HG02642 (cell line): ENCODE results near the gene TAB3.
A peak's percentile ranks its signal among the peaks of the same experiment; 100 is the strongest.
"Not testable (repeated sequence)": the region's sequence is repeated elsewhere in the genome, so short reads cannot be mapped to it uniquely, and the experiment has no call there.

Source experiments
- ATAC-seq: cut with Tn5 transposase; IDR thresholded peaks from one replicate; pipeline ENCODE4 v1.9.1; 2021; ENCODE audit warnings: mild to moderate bottlenecking; ENCODE audit not compliant: unreplicated experiment, poor library complexity

Gene TAB3

GRCh38 chrX:30824275-30824674 is 64.8 kb downstream of the TAB3 start:
- no peak for ATAC-seq

GRCh38 chrX:30822764-30823163 is 66.3 kb downstream of the TAB3 start:
- ATAC-seq = no peak

DNA sequence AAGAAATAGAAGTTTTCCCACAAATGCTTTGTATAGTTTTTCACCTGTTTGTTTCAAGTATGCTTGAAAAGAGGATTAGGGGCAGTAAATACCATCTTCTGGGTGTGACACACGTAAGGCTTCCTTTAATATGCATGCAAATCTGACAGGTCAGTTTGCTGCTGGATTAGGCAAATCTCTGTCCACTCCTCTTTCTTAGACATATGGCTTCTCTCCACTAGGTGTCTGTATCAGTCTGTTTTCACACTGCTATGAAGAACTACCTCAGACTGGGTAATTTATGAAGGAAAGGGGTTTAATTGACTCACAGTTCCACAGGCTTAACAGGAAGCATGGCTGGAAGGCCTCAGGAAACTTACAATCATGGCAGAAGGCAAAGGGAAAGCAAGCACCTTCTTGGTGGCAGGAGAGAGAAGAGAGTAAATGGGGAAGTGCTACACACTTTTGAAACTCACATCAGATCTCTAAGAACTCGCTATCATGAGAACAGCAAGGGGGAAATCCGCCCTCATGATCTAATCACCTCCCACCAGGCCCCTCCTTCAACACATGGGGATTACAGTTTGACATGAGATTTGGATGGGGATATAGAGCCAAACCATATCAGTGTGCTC is 66.9 kb downstream of the TAB3 start:
- peak; percentile 85 for ATAC-seq

- ATAC-seq = no peak
Observed at GRCh38 chrX:30821116-30821515, 67.9 kb downstream of the TAB3 start.

GRCh38 chrX:30819080-30819479 is 70.0 kb downstream of the TAB3 start:
- no peak for ATAC-seq

GRCh38 chrX:30816079-30816478 is 73.0 kb downstream of the TAB3 start:
- ATAC-seq = no peak

DNA sequence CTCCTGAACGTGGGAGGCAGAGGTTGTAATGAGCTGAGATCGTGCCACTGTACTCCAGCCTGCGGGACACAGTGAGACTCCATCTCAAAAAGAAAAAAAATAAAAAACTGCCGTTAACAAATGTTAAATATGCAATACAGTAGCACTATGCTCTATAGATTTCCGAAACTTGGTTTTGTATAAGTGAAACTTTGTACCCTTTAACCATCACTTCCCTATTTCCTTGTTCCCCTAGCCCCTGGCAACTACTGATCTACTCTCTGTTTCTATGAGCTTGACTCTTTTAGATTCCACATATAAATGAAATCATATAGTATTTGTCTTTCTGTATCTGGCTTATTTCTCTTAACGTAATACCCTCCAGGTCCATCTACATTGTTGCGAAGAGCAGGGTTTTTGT is 74.1 kb downstream of the TAB3 start:
- ATAC-seq = no peak

DNA sequence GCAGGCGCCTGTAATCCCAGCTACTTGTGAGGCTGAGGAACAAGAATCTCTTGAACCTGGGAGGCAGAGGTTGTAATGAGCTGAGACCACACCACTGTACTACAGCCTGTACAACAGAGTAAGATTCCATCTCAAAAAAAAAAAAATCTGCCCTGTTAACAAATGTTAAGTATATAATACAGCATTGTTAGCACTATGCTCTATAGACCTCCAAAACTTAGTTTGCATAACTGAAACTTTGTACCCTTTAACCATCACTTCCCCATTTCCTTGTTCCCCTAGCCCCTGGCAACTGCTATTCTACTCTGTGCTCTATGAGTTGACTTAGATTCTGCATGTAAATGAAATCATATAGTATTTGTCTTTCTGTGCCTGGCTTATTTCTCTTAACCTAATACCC is 76.7 kb downstream of the TAB3 start:
- peak; percentile 97 for ATAC-seq

DNA sequence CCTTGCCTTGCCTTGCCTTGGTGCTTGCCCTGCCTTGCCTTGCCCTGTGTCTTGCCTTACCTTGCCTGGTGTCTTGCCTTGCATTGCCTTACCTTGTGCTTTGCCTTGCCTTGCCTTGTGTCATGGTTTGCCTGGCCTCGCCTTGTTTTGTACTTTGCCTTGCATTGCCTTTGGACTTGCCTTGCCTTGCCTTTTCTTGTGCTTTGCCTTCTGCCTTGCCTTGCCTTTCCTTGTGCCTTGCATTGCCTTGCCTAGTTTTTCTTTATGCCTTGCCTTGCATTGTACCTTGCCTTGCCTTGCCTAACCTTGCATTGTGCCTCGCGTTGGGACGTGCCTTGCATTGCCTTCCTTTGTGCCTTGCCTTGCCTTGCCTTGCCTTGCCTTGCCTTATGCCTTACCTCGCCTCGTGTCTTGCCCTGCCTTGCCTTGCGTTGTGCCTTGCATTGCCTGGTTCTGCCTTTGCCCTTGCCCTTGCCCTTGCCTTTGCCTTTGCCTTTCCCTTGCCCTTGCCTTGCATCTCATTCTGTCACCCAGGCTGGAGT is 82.8 kb downstream of the TAB3 start:
- no peak for ATAC-seq

DNA sequence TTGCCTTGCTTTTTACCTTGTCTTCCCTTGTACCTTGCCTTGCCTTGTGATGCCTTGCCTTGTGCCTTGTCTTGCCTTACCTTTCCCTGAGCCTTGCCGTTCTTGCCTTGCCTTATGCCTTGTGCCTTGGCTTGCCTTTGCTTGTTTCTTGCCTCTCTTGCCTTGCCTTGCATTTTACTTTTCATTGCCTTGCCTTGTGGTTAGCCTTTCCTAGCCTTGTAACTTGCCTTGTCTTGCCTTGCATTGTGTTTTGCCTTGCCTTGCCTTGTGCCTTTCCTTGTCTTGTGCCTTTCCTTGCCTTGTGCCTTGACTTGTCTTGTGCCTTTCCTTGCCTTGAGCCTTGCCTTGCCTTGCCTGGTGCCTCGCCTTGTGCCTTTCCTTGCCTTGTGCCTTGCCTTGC is 84.6 kb downstream of the TAB3 start:
- ATAC-seq = no peak

GRCh38 chrX:30800901-30801300 is 88.2 kb downstream of the TAB3 start:
- no peak for ATAC-seq

DNA sequence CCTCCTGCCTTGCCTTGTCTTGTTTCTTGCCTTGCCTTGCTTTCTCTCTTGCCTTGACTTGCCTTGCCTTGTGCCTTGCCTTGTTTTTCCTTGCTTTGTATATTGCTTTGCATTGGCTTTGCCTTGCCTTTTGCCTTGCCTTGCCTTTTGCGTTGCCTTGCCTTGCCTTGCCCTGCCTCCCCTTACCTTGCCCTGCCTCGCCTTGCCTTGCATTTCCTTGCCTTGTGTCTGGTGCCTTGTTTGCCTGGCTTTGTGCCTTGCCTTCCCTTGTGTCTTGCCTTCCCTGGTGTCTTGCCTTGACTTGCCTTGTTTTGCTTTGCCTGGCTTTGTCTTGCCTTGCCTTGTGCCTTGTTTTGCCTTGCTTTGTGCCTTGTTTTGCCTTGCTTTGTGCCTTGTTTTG is 89.7 kb downstream of the TAB3 start:
- ATAC-seq = no peak

DNA sequence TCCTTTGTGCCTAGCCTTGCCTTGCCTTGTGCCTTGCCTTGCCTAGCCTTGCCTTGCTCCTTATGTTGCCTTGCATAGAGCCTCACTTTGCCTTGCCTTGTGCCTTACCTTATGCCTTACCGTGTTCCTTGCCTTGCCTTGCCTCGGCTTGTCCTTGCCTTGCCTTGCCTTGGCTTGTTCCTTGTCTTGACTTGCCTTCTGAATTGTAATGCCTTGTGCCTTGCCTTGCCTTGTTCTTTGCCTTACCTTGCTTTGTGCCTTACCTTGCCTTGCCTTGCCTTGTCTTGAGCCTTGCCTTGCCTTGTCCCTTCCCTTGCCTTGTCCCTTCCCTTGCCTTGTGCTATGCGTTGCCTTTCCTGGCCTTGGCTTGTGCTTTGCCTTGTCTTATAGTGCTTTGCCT is 90.2 kb downstream of the TAB3 start:
- ATAC-seq = no peak

DNA sequence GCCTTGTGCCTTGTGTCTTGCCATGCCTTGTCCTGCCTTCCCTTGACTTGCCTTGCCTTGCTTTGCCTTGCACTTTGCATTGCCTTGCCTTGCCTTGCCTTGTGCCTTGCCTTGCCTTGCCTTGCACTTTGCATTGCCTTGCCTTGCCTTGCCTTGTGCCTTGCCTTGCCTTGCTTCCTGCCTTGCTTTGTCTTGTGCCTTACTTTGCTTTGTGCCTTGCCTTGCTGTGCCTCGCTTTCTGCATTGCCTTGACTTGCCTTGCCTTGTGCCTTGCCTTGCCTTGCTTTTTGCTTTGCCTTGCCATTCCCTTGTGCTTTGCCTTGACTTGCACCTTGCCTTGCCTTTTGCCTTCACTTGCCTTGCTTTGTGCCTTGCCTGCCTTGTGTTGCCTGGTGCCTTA is 91.8 kb downstream of the TAB3 start:
- ATAC-seq = not testable (repeated sequence)

DNA sequence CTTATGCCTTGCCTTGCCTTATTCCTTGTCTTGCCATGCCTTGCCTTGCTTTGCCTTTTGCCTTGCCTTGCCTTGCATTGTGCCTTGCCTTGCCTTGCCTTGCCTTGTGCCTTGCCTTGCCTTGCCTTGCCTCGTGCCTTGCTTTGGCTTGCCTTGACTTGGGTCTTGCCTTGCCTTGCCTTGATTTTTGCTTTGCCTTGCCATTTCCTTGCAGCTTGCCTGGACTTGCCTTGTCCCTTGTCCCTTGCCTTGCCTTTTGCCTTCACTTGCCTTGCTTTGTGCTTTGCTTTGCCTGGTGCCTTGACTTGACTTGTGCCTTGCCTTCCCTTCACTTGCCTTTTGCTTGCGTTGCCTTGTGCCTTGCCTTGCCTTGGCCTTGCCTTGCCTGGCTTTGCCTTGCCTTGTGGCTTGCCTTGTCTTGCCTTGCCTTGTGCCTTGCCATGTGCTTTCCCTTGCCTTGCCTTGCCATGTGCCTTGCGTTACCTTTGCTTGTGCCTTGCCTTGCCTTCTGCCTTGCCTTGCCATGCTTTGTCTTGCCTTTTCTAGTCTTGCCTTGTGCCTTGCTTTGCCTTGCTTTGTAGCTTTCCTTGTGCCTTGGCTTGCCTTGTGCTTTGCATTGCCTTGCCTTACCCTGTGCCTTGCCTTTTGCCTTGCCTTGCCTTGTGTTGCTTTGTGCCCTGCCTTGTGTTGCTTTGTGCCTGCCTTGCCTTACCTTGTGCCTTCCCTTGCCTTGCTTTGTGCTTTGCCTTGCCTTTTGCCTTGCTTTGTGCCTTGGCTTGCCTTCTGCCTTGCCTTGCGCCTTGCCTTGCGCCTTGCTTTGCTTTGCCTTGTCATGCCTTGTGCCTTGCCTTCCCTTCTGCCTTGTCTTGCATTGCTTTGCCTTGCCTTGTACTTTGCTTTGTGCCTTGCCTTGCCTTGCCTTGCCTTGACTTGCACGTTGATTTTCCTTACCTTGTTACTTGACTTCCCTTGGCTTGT is 92.8 kb downstream of the TAB3 start:
- no peak for ATAC-seq

- ATAC-seq = no peak
Observed at GRCh38 chrX:30794497-30794896, 94.6 kb downstream of the TAB3 start.

DNA sequence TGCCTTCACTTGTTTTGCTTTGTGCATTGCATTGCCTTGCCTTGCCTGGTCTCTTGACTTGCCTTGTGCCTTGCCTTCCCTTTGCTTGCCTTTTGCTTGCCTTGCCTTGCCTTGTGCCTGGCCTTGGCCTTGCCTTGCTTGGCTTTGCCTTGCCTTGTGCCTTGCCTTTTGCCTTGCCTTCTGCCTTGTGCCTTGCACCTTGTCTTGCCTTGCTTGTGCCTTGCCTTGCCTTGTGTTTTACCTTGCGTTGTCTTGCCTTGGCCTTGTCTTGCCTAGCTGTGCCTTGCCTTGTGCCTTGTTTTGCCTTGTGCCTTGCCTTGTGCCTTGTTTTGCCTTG is 95.3 kb downstream of the TAB3 start:
- no peak for ATAC-seq

DNA sequence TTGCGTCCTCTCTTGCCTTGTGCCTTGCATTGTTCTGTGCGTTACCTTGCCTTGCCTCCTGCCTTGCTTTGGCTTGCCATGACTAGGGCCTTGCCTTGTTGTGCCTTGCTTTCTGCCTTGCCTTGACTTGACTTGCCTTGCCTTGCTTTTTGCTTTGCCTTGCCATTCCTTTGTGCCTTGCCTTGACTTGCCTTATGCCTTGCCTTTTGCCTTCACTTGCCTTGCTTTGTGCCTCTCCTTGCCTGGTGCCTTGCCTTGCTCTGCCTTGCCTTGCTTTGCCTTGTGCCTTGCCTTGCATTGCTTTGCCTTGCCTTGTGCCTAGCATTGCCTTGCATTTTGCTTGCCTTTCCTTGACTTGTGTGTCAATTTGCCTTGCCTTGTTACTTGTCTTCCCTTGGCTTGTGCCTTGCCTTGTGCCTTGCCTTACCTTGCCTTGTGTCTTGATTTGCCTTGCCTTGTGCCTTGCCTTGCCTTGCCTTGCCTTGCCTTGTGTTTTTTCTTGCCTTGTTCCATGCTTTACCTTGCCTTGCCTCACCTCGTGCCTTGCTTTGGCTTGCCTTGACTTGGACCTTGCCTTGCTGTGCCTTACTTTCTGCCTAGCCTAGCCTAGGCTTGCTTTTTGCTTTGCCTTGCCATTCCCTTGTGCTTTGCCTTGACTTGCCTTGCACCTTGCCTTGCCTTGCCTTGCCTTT is 95.8 kb downstream of the TAB3 start:
- ATAC-seq = no peak

GRCh38 chrX:30791296-30792278 is 97.5 kb downstream of the TAB3 start:
- no peak for ATAC-seq

GRCh38 chrX:30787012-30787411 is 102.0 kb downstream of the TAB3 start:
- no peak for ATAC-seq
